GF-D8 (cell line): ENCODE measurements around the gene LACTBL1.
"Not testable (repeated sequence)": the region's sequence is repeated elsewhere in the genome, so short reads cannot be mapped to it uniquely, and the experiment has no call there.

ENCODE experiments used
- DNase-seq: peaks from one replicate; lab custom pipeline; 2025; lab: John Stamatoyannopoulos, UW

The LACTBL1 gene

GRCh38 chr1:22976461-22977243, 4.0 kb upstream of the LACTBL1 start:
- DNase-seq: peak; percentile 44

GRCh38 chr1:22976127-22976460, 3.4 kb upstream of the LACTBL1 start:
- no peak for DNase-seq

DNA sequence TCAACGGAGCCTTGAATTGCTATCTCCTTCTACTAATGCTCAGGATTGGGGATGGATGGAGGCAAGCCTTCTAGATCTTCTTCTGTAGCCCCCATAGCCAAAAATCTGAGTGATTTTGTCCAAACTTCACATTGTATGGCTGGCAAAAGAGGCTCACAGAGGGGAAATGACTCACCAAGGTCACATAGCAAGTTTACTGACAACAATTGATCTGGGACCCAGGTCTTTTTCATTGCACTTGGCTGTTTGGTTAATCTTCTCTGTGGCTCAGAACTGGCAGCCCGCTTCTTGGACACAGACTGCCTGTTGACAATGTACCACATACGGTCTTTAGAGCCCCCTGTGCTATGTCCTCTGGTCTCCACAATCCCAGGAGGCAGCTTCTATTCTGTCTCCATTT, 3.0 kb upstream of the LACTBL1 start:
- no peak for DNase-seq

GRCh38 chr1:22971611-22972405, 858 bp downstream of the LACTBL1 start:
- DNase-seq: no peak

DNA sequence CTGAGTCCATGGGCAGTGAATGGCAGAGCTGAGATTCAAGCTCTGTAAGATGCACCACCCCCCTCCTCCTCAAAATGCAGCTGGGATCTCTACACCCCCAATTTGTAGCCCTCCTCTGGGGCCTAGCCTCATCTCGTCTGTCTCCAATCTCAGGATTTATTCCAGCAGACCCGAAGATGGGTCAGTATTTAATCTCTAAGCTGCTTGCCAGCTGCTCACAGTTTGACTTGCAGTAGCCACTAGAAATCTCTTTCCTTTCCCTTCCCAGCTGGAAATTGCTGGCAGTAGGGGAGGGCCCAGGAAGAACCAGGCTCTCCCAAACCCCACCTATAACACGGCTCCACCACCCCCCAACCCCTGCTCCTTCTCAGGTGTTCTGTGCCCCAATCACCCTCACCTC, 1.5 kb downstream of the LACTBL1 start:
- no peak for DNase-seq

- DNase-seq: no peak
These were observed 2.6 kb downstream of the LACTBL1 start for GRCh38 chr1:22970096-22970495.

DNA sequence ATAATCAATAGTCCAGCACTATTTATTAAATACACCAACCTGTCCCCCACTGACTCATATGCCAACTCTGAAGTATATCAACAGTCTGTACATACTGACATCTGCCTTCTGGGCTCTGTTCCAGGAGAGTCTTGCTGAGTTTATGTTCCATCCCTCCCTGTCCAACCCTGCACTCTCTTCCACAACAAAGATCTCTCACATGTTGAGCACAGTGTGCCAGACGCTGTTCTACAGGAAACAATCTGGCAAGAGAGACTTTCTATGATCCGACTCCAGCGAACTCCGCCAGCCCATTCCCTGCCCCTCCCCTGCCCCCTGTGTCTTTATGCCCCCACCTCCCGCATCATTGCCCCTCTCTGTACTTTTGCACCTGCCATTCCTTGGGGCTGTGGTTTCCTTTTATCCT, 3.4 kb downstream of the LACTBL1 start:
- no peak for DNase-seq

DNA sequence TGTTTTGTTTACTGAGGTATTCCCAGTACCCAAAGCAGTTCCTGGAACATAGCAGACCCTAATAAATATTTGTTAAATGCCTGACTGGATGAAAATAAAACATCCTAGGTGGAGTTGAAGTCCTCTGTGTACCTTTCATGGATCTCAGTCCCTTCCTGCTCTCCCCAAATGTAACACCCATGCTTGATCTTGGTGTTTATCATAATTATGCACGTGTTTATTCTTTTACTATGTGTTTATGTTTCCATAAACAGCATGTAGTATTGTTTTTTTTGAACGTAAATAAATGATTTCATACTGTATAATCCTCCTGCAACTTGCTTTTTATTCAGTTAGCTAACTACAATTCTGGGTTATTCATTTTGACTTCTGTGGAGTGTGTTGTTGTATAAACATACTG, 4.8 kb downstream of the LACTBL1 start:
- DNase-seq: no peak

DNA sequence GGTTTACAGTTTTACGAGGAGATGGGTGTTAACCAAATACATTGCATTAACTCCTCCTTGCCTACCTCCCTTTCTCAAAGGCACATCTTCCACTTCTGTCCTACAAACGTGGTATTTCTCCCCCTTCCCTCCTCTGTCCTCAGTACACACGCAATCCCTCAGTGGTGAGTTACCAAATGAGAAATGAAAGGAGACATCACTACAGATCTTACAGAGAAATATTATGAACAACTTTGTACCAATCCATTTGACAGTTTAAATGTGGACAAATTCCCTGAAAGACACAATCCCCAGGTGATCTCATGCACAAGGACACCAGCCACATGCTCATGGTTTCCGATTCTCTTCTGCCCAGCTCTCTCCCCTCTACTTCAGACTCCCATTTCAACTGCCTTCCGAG, 6.4 kb downstream of the LACTBL1 start:
- DNase-seq: no peak

GRCh38 chr1:22963044-22963677, 9.5 kb downstream of the LACTBL1 start:
- DNase-seq: no peak

DNA sequence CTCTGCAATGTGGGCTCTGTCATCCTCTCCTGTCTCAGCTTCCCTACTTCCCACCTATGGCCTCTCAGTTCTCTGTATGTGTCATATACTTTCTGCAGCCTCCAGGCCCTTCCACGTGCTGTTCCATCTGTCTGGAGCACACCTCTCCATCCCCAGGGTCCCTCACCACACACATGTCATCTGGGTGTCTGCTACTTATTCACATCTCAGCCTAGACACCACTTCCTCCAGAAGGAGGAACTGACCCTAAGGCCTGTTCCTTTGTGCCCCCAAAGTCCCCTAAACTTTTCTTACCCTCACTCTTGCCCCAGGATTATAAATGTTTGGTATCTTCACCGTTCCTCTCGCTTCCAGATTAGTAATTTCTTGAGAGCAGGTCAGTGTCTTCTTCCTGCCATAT, 10.1 kb downstream of the LACTBL1 start:
- DNase-seq: no peak

DNA sequence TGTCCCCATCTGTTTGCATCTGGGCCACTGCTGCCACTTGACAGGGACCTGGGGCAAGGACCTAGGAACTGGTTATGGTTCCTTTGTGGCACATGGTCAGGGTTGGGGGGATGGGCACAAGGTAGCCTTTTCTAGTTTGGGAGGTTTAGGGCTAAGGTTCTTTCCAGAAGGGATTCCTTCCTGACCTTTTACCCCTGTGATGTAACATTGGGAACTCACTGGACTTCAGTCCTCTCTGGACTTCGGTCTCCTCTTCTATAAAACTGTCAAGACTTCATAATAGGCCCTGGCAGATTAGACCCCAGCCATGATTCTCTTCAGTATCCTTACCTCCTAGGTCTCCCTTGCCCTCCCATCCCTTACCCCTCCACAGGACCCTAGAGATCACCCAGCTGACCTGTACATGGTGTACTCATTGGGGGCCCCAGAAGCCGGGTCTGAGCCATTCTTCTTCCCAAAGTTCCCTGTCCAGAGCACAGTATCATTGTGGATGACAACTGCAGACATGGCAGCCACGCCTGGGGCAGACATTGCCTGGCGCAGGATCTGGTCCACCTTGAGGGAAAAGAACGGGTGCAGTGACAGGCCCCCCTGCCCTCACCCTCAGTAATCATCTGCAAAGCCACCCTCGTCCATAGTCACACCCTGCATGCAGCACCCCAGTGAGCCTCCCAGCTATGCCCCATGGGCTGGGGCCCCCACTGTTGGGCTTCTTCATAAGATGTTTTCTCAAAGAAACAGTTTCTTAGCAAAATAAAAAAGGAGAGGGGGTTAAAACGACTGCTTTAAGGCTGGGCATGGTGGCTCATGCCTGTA, 12.9 kb downstream of the LACTBL1 start:
- no peak for DNase-seq

DNA sequence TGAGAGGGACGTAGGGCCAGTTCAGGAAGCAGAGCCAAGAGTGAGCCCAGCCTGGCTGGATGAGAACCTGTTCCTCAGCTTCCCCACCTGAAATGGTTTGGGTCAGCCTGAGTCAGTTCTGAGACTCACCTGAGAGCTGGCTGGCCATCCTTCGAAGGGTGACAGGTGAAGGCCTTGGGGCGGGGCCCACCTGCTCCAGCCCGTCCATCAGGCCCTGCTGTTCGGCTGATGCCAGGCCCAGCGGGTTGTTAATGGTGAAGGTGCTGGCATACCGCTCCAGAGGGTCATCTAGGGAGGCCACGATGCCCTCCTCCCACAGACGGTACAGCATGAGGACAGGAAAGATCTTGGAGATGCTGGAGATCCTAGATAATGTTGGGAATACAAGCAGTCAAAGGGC, 14.1 kb downstream of the LACTBL1 start:
- DNase-seq: no peak

- no peak for DNase-seq
These were observed 15.6 kb downstream of the LACTBL1 start for GRCh38 chr1:22957066-22957465.

GRCh38 chr1:22955146-22955545, 17.5 kb downstream of the LACTBL1 start:
- no peak for DNase-seq

- DNase-seq: no peak
These were observed 18.9 kb downstream of the LACTBL1 start for GRCh38 chr1:22953740-22954141.

DNA sequence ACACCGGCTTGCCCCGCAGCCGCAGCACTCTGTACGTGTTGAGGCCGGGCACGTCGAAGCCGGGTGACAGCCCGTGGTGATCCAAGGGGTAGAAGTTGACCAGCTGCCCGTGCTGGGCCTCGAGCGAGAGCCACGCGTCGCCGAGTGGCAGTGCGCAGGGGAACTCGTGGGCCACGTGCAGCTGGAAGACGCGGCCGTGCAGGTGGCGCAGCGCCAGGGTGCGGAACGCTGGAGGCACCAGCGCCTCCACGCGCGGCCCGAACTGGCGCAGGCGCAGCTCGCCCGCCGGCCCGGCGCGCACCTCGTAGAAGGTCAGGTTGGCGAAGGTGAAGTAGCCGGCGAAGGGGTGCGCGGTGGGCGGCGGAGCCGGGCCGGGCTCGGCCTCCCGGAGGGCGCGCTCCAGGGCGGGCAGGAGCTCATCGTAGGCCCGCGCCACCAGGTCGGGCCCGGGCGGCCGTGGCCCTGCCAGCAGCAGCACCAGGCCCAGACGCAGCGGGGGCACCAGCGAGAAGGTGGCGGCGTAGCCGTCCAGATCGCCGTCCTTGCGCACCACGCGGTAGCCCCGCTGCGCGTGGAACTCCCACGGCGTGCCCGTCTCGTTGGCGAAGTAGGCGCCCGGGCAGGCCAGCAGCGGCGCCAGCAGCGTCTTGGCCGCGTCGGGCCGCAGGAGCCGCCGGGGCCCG, 19.5 kb downstream of the LACTBL1 start:
- DNase-seq: no peak

DNA sequence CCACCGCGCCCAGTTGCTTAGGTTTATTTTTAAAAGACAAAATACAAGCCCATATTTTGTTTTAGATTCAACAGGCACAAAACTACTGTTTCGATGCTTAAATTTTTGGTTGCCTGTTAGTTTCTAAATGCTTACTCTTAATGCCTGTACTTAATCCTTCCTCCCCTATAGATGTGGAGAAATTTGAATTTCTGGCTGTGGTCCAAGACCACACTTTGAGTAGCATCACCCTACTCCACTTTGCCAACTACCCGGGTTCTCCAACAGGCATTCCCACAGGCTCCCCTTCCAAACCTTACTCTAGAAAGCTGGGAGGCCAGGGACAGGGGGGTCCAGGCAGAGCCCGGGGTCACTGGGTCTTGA, 20.0 kb downstream of the LACTBL1 start:
- DNase-seq: no peak

DNA sequence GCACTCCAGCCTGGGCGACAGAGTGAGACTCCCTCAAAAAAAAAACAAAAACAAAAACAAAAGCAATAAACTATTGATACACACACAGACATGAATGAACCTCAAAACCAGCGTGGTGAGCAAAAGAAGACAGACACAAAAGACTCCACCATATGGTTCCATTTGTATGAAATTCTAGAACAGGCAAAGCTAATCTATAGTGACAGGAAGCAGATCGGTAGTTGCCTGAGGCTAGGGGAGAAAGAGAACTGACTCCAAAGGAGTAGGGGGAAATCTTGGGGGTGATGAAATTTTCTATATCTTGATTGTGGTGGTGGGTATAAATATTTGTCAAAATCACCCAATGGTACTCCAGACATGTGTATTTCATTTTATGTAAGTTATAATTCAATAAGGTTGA, 20.9 kb downstream of the LACTBL1 start:
- no peak for DNase-seq

DNA sequence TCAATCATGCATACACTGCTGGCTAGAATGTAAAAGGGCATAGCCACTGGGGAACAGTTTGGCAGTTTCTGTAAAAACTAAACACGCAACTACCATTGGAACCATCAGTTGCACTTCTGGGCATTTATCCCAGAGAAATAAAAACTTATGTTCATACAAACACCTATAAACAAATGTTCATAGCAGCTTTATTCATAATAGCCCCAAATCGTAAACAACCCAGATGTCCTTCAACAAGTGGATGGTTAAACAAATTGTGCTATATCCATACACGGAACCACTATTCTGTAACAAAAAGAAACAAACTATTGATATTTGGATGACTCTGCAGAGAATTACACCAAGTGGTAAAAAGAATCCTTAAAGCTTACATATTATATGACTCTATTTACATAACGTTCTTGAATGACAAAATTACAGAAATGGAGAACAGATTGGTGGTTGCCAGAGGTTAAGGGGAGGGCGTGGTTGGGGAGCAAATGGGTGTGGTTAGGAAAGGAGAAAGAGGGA, 22.8 kb downstream of the LACTBL1 start:
- DNase-seq: no peak

- DNase-seq: not testable (repeated sequence)
These were observed 27.5 kb downstream of the LACTBL1 start for GRCh38 chr1:22945171-22945570.
